GM23248 (cell line): Measurements from ENCODE around the gene IGF1R.

Experiments used
- EZH2 ChIP-seq: fragments of 200-600 bp; sonication (generic); IDR thresholded peaks from 2 replicates; pipeline ENCODE4 v1.6.1; 2018; ENCODE audit warnings: antibody characterized with exemption, mild to moderate bottlenecking; ENCODE audit not compliant: insufficient read depth, poor library complexity, severe bottlenecking
- EZH2phosphoT487 ChIP-seq: fragments of 200-600 bp; sonication (generic); IDR thresholded peaks from 2 replicates; pipeline ENCODE4 v1.6.1; 2018; ENCODE audit warnings: antibody characterized with exemption, moderate library complexity, mild to moderate bottlenecking, low read depth; ENCODE audit not compliant: insufficient read depth

DNA sequence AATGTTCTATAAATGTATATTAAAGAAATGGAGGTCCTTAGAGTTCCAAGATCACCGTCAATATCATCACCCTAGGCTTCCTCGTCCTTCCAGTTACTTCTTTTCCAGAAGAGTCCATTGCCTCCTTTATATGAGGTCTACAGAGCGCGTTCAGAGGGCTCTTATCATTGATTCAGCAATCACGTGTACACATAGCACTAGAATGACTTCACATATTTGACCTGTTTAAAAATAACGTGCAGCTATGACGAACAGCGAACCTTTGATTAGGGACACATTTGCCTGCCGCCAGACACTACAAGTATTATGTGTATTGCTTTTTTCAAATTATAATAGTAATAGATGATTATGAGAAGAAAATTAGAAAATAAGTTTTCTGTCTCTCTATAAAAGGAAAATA, 26.0 kb downstream of the IGF1R start:
- TF ChIP-seq EZH2phosphoT487, result no peak
- no peak for TF ChIP-seq EZH2
